Measurements from ENCODE around the gene COX4I1.
"Not testable (repeated sequence)": the region's sequence is repeated elsewhere in the genome, so short reads cannot be mapped to it uniquely, and the experiment has no call there.

Gene COX4I1

DNA sequence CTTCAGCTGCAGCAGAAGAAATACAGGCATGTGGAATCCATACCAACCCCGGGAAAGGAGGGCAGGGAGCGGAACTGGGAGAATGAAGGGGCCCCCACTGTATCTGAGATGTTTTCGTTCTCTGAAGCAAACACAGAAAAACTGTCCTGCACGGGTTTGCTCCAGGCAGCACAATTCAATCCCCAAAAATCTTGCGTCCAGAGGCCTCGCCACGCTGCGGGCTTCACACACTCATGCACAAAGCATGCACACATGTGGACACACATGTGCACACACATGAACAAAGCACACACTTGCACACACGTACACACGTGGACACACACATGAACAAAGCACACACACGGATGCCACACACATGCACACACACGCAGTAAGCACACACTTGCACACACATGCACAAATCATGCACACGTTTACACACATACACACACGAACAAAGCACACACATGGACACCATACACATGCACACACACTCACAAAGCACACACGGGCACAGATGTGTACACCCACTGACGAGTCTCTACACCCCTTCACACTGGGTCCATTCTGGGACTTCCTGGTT, 27.3 kb downstream of the COX4I1 start:
- no peak for DNase-seq

- no peak for DNase-seq
Observed at GRCh38 chr16:85828166-85828565, 28.7 kb downstream of the COX4I1 start.

GRCh38 chr16:85829171-85829719, 29.8 kb downstream of the COX4I1 start:
- DNase-seq: no peak

DNA sequence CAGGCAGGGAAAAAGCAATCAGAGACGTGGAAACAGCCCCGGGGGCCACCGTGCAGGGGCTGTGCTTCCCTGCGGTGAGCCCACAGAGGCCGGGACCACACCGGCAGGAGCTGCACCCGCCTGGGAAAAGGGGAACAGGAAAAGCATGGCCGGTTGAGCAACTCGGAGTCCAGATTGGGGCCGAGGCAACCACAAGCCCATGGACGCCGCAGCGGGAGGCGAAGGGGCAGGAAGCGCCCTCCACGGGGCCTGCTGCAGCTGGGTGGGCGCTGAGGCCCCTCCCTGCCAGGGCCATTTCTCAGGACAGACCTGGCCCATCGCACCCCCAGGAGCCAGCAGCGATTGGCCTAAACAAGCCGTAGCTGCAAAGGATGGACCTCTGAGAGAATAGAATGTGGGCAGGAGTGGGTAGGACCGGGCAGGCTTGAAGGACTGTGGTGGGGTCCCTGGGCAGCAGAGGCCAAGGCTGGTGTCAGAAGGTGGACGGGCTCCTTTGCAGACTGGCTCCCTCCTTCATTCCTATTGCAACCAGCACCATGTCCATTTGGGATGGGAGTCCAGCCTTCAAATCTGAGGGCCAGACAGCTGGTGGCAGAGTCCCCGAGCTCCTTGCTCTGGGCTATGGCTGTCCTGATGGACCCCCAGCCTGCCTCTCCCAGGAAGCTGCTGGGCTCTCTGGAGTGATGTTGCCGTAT, 30.4 kb downstream of the COX4I1 start:
- no peak for DNase-seq

GRCh38 chr16:85830821-85831220, 31.3 kb downstream of the COX4I1 start:
- DNase-seq: no peak

DNA sequence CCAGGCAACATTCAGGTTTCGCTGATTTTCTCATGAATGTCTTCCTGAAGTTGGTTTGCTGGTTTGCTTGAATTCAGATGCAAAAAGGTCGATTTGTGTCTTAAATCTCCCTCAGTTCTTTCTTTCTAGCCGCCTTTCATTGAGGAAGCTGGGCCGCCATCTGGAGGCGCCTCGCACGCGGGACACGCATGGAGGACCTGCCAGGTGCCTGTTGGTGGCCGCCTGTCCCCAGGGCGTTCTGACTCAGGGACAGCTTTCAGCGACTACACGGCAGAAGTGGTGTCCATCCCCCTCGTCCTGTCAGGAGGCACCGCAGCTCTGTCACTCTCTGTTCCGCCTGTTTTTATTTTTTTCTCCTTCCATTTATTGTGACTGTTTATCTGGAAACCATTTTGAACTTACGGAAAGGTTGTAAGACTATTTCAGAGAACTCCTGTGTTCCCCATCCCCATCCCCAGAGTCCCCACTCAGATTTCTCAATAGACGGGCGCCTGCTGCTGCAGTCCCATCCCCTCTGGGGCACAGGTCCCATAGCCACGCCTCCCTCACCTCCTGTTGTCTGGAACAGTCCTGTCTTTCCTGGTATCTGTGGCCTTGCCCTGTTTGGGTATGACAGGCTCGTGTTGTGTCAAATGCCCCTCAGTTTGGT, 33.2 kb downstream of the COX4I1 start:
- no peak for DNase-seq

- no peak for DNase-seq
Observed at GRCh38 chr16:85833219-85833920, 33.9 kb downstream of the COX4I1 start.

DNA sequence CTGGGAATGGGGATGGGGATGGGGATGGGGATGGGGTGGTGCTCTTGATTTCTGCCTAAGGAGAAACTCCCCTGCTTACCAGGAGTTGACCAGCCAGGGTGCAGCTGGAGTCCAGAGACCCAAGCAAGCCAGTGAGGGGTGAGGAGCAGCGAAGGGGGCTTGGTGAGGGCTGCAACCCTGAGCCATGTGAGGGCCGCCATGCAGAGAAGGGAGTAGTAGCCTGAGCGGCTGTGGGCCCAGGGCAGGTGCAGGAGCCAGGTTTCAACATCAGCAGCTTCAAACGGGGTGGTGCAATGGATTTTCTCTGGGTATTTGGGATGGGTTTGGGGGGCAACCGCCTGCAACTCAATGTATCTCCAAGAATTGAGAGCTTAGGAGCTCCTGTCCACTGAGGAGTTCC, 35.2 kb downstream of the COX4I1 start:
- no peak for DNase-seq

- no peak for DNase-seq
Observed at GRCh38 chr16:85835227-85835751, 35.8 kb downstream of the COX4I1 start.

DNA sequence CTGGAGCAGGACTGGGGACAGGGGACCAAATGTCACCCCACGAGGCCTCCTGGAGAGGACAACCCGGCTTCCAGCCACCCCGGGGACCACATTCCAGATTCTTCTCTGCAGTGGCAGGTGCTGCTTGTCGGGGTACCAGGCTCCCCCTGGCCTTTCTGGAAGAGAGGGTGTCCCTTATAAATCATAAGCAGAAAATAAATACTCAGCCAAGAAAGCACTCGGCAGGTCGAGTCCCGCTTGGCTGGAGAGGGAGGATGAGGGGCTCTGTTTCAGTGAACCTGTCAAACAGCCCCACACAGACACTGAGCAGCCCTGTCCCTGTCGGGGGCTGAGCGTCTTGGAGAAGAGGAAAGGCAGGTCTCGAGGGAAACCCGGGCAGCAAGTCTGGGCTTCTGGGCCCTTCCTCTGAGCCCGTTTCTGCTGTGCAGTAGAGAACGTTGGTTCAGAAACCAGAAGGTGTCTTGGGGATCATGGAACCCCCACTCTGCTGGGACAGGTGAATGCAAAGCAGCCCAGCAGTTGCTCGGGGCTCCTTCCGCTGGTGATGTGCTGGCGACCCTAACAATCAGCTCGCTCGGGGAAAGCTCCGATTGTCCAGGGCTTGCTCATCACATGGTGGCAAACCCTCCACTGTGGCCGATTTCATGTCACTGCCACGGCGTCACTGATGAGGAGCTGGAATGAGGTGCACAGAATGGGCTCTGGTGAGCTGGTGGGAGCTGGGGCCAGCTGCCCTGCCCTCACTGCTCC, 36.6 kb downstream of the COX4I1 start:
- no peak for DNase-seq

DNA sequence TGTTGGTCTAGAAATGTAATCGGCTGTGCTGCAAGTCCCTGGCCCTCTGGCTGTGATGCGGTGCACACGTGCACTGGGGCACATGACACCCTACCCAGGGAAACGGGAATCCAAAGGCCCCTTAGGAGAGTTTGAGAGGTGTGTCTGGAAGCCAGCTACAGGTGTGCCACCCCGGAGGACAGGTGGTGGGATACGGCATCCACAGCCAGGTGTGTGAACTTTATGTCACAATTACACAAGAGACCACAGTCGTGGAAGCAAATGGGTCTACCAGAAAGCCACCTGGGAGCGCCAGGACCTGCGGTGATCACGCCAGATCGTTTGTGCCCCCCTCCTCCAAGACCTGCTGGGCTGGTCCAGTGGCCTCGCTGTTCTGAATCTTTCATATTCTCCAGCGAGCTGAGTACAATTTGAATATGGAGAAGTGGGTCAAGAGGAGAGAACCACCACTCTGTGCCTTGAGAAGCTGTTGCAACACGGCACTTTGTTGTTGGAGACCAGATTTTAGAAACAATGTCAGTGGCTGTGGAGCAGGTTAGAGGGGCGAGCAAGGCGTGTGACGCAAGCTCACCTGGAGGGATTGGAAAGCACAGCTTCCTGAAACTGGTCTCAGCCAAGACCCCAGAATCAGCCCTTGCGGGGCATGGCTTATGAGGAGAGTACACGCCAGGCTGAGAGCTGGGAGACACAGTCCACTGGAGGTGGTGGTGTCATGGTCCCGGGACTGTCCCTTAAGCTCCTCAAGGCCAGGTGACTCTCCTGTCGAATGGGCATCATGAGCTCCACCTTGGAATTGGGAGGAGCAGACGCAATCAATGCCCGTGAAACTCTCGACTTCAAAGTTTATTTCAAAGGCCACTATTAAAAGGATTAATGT, 37.4 kb downstream of the COX4I1 start:
- no peak for DNase-seq

DNA sequence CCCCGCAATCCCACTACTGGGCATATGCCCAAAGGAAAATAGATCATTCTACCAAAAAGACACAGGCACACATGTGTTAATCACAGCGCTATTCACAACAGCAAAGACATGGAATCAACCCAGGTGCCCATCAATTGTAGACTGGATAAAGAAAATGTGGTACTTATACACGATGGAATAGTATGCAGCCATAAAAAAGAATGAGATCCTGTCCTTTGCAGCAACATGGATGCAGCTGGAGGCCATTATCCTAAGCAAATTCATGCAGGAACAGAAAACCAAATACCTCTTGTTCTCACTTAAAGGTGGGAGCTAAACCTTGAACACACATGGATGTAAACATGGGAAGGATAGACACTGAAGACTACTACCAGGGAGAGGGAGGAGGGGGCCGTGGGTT, 38.2 kb downstream of the COX4I1 start:
- not testable (repeated sequence) for DNase-seq

GRCh38 chr16:85838381-85838780, 38.9 kb downstream of the COX4I1 start:
- peak; percentile 9 for DNase-seq

GRCh38 chr16:85838876-85839585, 39.5 kb downstream of the COX4I1 start:
- DNase-seq: no peak

DNA sequence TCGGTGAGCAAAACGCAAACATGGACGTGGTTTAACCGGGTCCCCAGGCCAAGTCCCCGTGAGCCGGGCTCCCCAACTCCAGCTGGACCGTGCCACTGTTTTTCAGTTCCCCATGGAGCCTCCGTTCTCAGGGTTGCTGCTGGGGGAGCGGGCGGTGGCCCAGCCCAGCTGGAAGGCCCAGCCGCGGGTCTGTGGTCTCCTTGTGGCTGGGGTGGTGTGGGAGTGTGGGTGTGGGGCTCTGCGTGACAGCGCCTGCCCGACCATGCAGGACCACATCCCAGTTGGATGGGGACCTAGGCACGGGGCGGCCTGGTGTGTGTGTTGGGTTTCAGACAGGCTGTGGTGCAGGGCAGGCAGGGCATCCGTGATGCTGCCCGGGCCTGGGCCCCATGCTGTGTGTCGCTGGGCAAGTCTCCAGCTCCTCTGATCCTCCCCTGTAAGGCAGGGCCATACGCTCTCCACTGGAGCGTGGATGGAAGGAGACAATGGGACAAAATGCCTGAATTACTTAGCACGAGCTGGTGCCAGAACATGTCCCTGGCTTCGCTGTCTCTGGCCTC, 40.3 kb downstream of the COX4I1 start:
- DNase-seq: peak; percentile 9

- DNase-seq: no peak
Observed at GRCh38 chr16:85840395-85840794, 40.9 kb downstream of the COX4I1 start.

GRCh38 chr16:85840801-85841200, 41.3 kb downstream of the COX4I1 start:
- DNase-seq: no peak

GRCh38 chr16:85842435-85842834, 42.9 kb downstream of the COX4I1 start:
- DNase-seq: no peak

- DNase-seq: no peak
Observed at GRCh38 chr16:85842848-85843247, 43.4 kb downstream of the COX4I1 start.

DNA sequence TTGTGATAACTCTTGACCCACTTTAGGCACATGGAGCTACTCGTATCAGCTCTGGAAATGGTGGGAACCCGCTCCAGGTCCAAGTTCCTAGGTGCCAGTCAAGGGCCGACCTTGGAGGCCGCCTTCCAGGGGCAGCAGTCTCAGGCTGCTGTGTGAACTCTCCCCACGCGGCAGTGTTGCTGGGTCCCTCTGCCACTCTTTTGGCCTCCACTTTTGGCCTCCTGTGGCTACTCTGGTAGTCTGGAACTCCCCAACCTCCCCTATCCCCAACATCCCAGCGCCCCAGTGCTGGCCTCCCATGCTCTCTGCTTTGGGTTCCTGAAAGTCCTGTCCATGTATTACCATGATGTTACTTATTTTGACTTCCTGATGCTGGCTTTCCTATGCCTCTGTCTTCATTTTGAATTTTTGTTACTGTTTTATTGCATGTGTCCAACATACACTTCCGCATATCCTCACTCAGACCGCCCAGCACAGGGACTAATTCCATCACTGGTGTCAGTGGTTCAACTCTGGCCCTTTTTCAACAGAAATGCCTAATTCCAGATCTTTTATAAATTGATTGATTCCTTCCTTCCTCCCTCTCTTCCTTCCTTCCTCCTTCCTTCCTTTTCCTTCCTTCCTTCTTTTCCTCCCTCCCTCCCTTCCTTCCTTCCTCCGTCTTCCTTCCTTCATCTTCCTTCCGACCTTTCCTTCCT, 44.1 kb downstream of the COX4I1 start:
- DNase-seq: no peak

All from CD4-positive, alpha-beta T cell treated with Interleukin-21 for 1 hour (primary cell).